ENCODE data around the gene BTNL3.

DNA sequence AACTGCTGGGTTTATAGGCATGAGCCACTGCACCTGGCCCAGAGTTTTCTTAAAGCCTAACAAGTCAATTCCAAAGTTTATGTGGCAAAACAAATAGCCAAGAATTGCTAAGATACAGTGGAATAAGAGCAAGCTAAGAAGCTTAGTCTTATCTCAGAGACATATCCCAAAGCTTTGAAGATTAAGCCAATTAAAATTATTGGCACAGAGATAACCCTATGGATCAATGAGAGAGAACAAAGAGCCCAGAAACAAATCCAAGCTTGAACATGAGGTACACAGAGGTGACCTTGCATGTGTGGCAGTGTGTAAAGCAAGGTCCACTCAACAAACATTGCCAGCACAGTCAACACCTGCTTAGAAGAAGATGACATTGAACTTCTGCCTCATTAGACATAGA, 13.3 kb downstream of the BTNL3 start:
- TF ChIP-seq, protein P1, sequence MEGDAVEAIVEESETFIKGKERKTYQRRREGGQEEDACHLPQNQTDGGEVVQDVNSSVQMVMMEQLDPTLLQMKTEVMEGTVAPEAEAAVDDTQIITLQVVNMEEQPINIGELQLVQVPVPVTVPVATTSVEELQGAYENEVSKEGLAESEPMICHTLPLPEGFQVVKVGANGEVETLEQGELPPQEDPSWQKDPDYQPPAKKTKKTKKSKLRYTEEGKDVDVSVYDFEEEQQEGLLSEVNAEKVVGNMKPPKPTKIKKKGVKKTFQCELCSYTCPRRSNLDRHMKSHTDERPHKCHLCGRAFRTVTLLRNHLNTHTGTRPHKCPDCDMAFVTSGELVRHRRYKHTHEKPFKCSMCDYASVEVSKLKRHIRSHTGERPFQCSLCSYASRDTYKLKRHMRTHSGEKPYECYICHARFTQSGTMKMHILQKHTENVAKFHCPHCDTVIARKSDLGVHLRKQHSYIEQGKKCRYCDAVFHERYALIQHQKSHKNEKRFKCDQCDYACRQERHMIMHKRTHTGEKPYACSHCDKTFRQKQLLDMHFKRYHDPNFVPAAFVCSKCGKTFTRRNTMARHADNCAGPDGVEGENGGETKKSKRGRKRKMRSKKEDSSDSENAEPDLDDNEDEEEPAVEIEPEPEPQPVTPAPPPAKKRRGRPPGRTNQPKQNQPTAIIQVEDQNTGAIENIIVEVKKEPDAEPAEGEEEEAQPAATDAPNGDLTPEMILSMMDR (IDR thresholded peaks at IDR 0.05) = no peak
- no peak for TF ChIP-seq POLR2A (IDR thresholded peaks at IDR 0.05)
